Stomach (tissue), 4 donors: Measurements from ENCODE around the gene ARID1B.

Source experiments
- CTCF ChIP-seq, 7 experiments: fragments of 450-650 bp in 4 of 7; fragments of 200-600 bp in 3 of 7; sonication (generic) in 3 of 7; IDR thresholded peaks; one replicate each; pipeline ENCODE4 v1.5.1; 2016 to 2019; ENCODE audit warnings: antibody characterized with exemption in 7 of 7, control low read depth in 2 of 7, mild to moderate bottlenecking in 1 of 7
- POLR2A ChIP-seq, 4 donors: fragments of 450-650 bp; IDR thresholded peaks; one replicate each; pipeline ENCODE4 v1.6.1; 2016; ENCODE audit warnings: antibody characterized with exemption in 4 of 4, control low read depth in 2 of 4, mild to moderate bottlenecking in 1 of 4, moderate library complexity in 1 of 4

- no peak for TF ChIP-seq POLR2A (IDR thresholded peaks at IDR 0.05)
- TF ChIP-seq CTCF (IDR thresholded peaks at IDR 0.05), result no peak
These were observed 443.3 kb downstream of the ARID1B start for GRCh38 chr6:157220485-157220884.
